ENCODE measurements around the gene CLEC14A.

CLEC14A gene

GRCh38 chr14:38255673-38256532, at the start of gene CLEC14A:
Gene CLEC14A, minus strand, starts transcription at chr14:38256093. Its CDS starts 71 bp downstream, at chr14:38256022.
- DNase-seq, result no peak

- no peak for DNase-seq
Observed at GRCh38 chr14:38302966-38303365, 47.1 kb upstream of the CLEC14A start.

GRCh38 chr14:38302034-38302433, 46.1 kb upstream of the CLEC14A start:
- no peak for DNase-seq

GRCh38 chr14:38297681-38298080, 41.8 kb upstream of the CLEC14A start:
- no peak for DNase-seq

- DNase-seq, result no peak
Observed at GRCh38 chr14:38291681-38292467, 36.0 kb upstream of the CLEC14A start.

- DNase-seq, result no peak
Observed at GRCh38 chr14:38290601-38291188, 34.8 kb upstream of the CLEC14A start.

- no peak for DNase-seq
Observed at GRCh38 chr14:38286452-38286851, 30.6 kb upstream of the CLEC14A start.

GRCh38 chr14:38285962-38286361, 30.1 kb upstream of the CLEC14A start:
- DNase-seq, result no peak

GRCh38 chr14:38282936-38283335, 27.0 kb upstream of the CLEC14A start:
- DNase-seq, result no peak

- DNase-seq, result no peak
Observed at GRCh38 chr14:38280081-38280480, 24.2 kb upstream of the CLEC14A start.

GRCh38 chr14:38279572-38279971, 23.7 kb upstream of the CLEC14A start:
- DNase-seq, result no peak

GRCh38 chr14:38278035-38278434, 22.1 kb upstream of the CLEC14A start:
- no peak for DNase-seq

- no peak for DNase-seq
Observed at GRCh38 chr14:38262844-38263243, 7.0 kb upstream of the CLEC14A start.

GRCh38 chr14:38261620-38262019, 5.7 kb upstream of the CLEC14A start:
- DNase-seq, result no peak

- DNase-seq, result no peak
Observed at GRCh38 chr14:38257507-38257906, 1.6 kb upstream of the CLEC14A start.

- DNase-seq, result no peak
Observed at GRCh38 chr14:38256533-38256840, 594 bp upstream of the CLEC14A start.

- no peak for DNase-seq
Observed at GRCh38 chr14:38255408-38255672, 553 bp downstream of the CLEC14A start.

GRCh38 chr14:38254571-38255407, 1.1 kb downstream of the CLEC14A start:
- no peak for DNase-seq

GRCh38 chr14:38253676-38254075, 2.2 kb downstream of the CLEC14A start:
- no peak for DNase-seq

GRCh38 chr14:38252066-38252710, 3.7 kb downstream of the CLEC14A start:
- no peak for DNase-seq

- no peak for DNase-seq
Observed at GRCh38 chr14:38250331-38250730, 5.6 kb downstream of the CLEC14A start.

GRCh38 chr14:38248321-38249028, 7.4 kb downstream of the CLEC14A start:
- no peak for DNase-seq

Data from activated CD4-positive, alpha-beta T cell treated with anti-CD3 and anti-CD28 coated beads, Interleukin-2, amount 50 U/mL, for 1 hour (primary cell).